ENCODE measurements around the gene MRGPRD. TPM values are rescaled to one million over a fixed set of nuclear protein-coding genes. Genes with fewer than 3 reads are reported as not detected.

The MRGPRD gene
- total and polyA plus RNA-seq, 2 of the 8 experiments (the other 6 are each of a cell fraction or from before 2014, with no cell fraction given) = not detected

DNA sequence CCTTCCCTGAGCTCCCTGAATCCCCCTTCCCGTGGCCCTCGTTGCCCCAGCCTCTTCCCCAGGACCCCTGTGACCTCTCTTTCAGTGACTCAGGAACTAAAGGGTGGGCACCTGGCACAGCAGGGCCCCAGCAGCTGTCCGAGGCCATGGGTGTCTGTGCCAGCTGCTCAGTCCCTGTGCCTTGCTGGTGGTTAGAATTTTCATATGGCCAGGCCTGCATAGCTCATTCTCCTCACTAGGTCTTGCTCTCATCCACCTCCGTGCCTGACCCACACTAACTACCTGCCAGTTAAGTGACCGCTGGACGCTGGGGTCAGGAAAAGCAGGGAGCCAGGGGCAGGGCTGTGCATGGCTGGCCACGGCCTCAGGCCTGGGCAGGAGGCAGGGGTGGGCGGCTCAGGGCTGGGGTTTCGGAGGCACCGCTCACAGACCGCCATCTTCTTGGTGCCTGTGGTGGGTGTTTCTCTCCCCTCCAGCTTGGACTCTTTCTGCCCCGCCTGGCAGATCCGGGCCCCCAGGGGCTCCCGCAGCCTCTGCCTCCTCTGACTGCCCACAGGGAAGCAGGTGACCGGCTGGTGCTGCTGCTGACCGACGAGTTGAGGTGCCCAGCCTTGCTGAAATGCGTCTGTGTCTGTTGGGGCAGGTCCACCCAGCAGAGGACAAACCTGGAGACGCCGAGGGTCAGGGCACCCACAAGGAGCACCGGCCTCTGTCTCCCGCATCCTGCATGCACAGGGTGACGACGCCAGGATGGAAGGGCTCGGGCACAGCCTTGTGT is 20.3 kb downstream of the MRGPRD start:
- no peak overlapping the region for H2AK5ac ChIP-seq (ENCODE audit: low read depth, low read length)
- H2BK5ac ChIP-seq (ENCODE audit: low read depth, low read length) = no peak overlapping the region
- no peaks in the 10 kb centered on the region for H3K79me2 ChIP-seq (ENCODE audit: control insufficient read depth in 1 of 2, insufficient read depth in 2 of 2, low read length in 2 of 2)
- H4K8ac ChIP-seq (ENCODE audit: extremely low read depth, insufficient read depth, low read length) = no peak overlapping the region; the same call in 1 of the 2 replicates
- POLR2A ChIA-PET (ENCODE audit: partially characterized antibody) = no interaction called here
- 89% methylated on average over 21 of the region's 25 CpGs; no CpG with 5 or more reads in 1 of the 2 experiments for WGBS, 2 experiments (ENCODE audit: extremely low coverage in 1 of 2, insufficient coverage in 1 of 2, insufficient read length in 1 of 2, insufficient replicate concordance in 2 of 2, low coverage in 1 of 2, low lambda C conversion rate in 2 of 2, missing lambda C conversion rate in 1 of 2)
- no peak for TF ChIP-seq YY1 (IDR thresholded peaks at IDR 0.05; ENCODE audit: low read depth, low read length)
- TF ChIP-seq ATF3 (IDR thresholded peaks at IDR 0.05; ENCODE audit: insufficient read depth, low read depth, low read length) = no peak
- TF ChIP-seq RNF2 (IDR thresholded peaks at IDR 0.05; ENCODE audit: borderline replicate concordance, low read depth, low read length, missing control alignments, poor library complexity, severe bottlenecking) = no peak
- no peak for TF ChIP-seq SP2 (IDR thresholded peaks at IDR 0.05; ENCODE audit: low read length)
- TF ChIP-seq CBX5 (IDR thresholded peaks at IDR 0.05; ENCODE audit: low read depth, low read length) = no peak
- no peak for TF ChIP-seq NRF1 (IDR thresholded peaks at IDR 0.05; ENCODE audit: low read depth, low read length)
- TF ChIP-seq PHF8 (conservative IDR thresholded peaks at IDR 0.05; ENCODE audit: low read depth, low read length) = no peak
- H3K36me3 ChIP-seq (ENCODE audit: control insufficient read depth in 2 of 4, insufficient read depth in 4 of 4, low read length in 3 of 4) = no peaks in the 10 kb centered on the region
- H4K91ac ChIP-seq (replicated peaks; ENCODE audit: insufficient read length, low read length) = no peak overlapping the region
- no peak overlapping the region for H3K4ac ChIP-seq (replicated peaks; ENCODE audit: insufficient read length, low read depth, low read length)
- no peak overlapping the region for H2BK12ac ChIP-seq (ENCODE audit: low read depth, low read length)
- peaks cover 0 to 2% of the 10 kb centered on the region in 2 experiments for H4K20me1 ChIP-seq (replicated peaks in 1 of 2; ENCODE audit: control insufficient read depth in 1 of 2, insufficient read depth in 2 of 2, low read length in 2 of 2)
- H3K56ac ChIP-seq (replicated peaks; ENCODE audit: insufficient read length, low read depth, low read length) = no peak overlapping the region
- no peak overlapping the region; a peak in 1 of 7 replicates for H3K9ac ChIP-seq (replicated peaks in 1 of 4; ENCODE audit: extremely low read depth in 1 of 4, low read depth in 3 of 4, low read length in 3 of 4)
- H3K23me2 ChIP-seq (ENCODE audit: low read depth, low read length) = no peaks in the 10 kb centered on the region
- FAIRE-seq = no peak
- H3K4me3 ChIP-seq (ENCODE audit: extremely low read depth in 1 of 4, insufficient read depth in 2 of 4, low read depth in 3 of 4, low read length in 4 of 4) = no peak overlapping the region
- H3K4me1 ChIP-seq (replicated peaks in 1 of 4; ENCODE audit: control insufficient read depth in 3 of 4, insufficient read depth in 4 of 4, low read length in 3 of 4) = peaks cover 0 to 6% (median 3%) of the 10 kb centered on the region in 4 experiments; a peak in 1 of 7 replicates
- H2AFZ ChIP-seq (ENCODE audit: low read length) = no peak overlapping the region
- no peak overlapping the region for H2BK20ac ChIP-seq (ENCODE audit: low read length)
- no peak for DNase-seq (ENCODE audit: low read depth in 1 of 2, low spot score in 2 of 2)
- H3K27ac ChIP-seq (ENCODE audit: low read depth, low read length) = no peak overlapping the region
- no peaks in the 10 kb centered on the region; a peak in 1 of 4 replicates for H3K9me3 ChIP-seq (ENCODE audit: insufficient read depth in 2 of 2, low read depth in 1 of 2, low read length in 1 of 2)
- H3K23ac ChIP-seq (ENCODE audit: insufficient read length) = no peak overlapping the region
- CTCF ChIA-PET (ENCODE audit: partially characterized antibody) = interaction anchor here (0.8 to 3.4 kb wide), 3 partner anchors 18 to 141 kb away, joined by 3 to 13 read pairs (median 3); no protein-coding TSS in a partner anchor
- no peak overlapping the region for H2BK15ac ChIP-seq (ENCODE audit: low read length)
- H3K79me1 ChIP-seq (ENCODE audit: low read depth, low read length) = no peaks in the 10 kb centered on the region
- H2BK120ac ChIP-seq (replicated peaks; ENCODE audit: low read depth, low read length) = no peak overlapping the region
- no peak overlapping the region for H3K4me2 ChIP-seq (ENCODE audit: insufficient read depth in 1 of 2, low read depth in 2 of 2, low read length in 2 of 2)
- no peaks in the 10 kb centered on the region for H3K27me3 ChIP-seq (replicated peaks in 1 of 4; ENCODE audit: control insufficient read depth in 3 of 4, extremely low read depth in 1 of 4, insufficient read depth in 3 of 4, low read length in 3 of 4)
- H3K18ac ChIP-seq (ENCODE audit: extremely low read depth, low read length) = no peak overlapping the region
- no peak overlapping the region for H3K14ac ChIP-seq (ENCODE audit: insufficient read length)
- no peak overlapping the region for H4K5ac ChIP-seq (ENCODE audit: insufficient read length, low read depth, low read length)

Measured in H1 (cell line).